K562 (cell line): Measurements from ENCODE around the gene STT3B. TPM values are rescaled to one million over a fixed set of nuclear protein-coding genes. Genes with fewer than 3 reads are reported as not detected.

ENCODE experiments used
- CBX8 ChIP-seq: fragments of 200-600 bp; sonication (generic); IDR thresholded peaks from 2 replicates; pipeline ENCODE4 v1.6.1; 2012; ENCODE audit warnings: borderline replicate concordance, mixed run types, low read depth, mild to moderate bottlenecking, moderate library complexity, mixed read lengths, low read length, control low read depth, inconsistent platforms; ENCODE audit not compliant: poor library complexity, severe bottlenecking; ENCODE audit errors: extremely low read depth
- CEBPB ChIP-seq: fragments of 450-650 bp; IDR thresholded peaks from 2 replicates; pipeline ENCODE4 v1.6.1; 2016; ENCODE audit warnings: missing genetic modification characterization, missing compliant biosample characterization
- CEBPG ChIP-seq, 3 experiments: fragments of 200-800 bp in 1 of 3; sonication (Bioruptor generic) in 1 of 3; sonication (generic) in 1 of 3; formaldehyde crosslinking in 1 of 3; IDR thresholded peaks in 2 of 3; conservative IDR thresholded peaks in 1 of 3; 2 replicates each; pipeline versions ENCODE4 v1.6.1 to v1.8.0; 2016 to 2022; ENCODE audit warnings: missing compliant biosample characterization in 2 of 3, missing genetic modification characterization in 2 of 3, mild to moderate bottlenecking in 1 of 3, missing genetic modification reagents in 1 of 3
- CHD2 ChIP-seq: IDR thresholded peaks from 2 replicates; pipeline ENCODE4 v1.6.1; 2011; ENCODE audit warnings: low read depth, low read length
- CSDE1 ChIP-seq, 2 experiments: fragments of 450-650 bp; IDR thresholded peaks; 2 replicates each; pipeline ENCODE4 v1.6.1; 2016; ENCODE audit warnings: mild to moderate bottlenecking in 1 of 2
- CTCF ChIP-seq, 3 experiments: IDR thresholded peaks in 2 of 3; conservative IDR thresholded peaks in 1 of 3; 2 replicates each; pipeline ENCODE4 v1.5.1; 2011 to 2012; ENCODE audit warnings: low read length in 3 of 3, mild to moderate bottlenecking in 3 of 3, control low read depth in 2 of 3, improper control_type of control experiment in 1 of 3, inconsistent platforms in 1 of 3, low read depth in 1 of 3, mixed read lengths in 1 of 3, moderate library complexity in 1 of 3; ENCODE audit not compliant: insufficient read depth in 2 of 3
- DNMT1 ChIP-seq: fragments of 450-650 bp; IDR thresholded peaks from 2 replicates; pipeline ENCODE4 v1.6.1; 2016; ENCODE audit warnings: antibody characterized with exemption, mild to moderate bottlenecking
- DPF2 ChIP-seq: fragments of 450-650 bp; IDR thresholded peaks from 2 replicates; pipeline ENCODE4 v1.6.1; 2016
- E4F1 ChIP-seq: fragments of 250-450 bp; sonication (Bioruptor Pico); IDR thresholded peaks from 2 replicates; pipeline ENCODE4 v1.5.0; 2021; ENCODE audit warnings: mild to moderate bottlenecking, borderline replicate concordance
- FOXA3 ChIP-seq, 2 experiments: fragments of 450-650 bp in 1 of 2; sonication (generic) in 1 of 2; formaldehyde crosslinking; IDR thresholded peaks in 1 of 2; conservative IDR thresholded peaks in 1 of 2; 2 replicates each; pipeline versions ENCODE4 v1.4.0 to v1.8.0; 2020 to 2022; ENCODE audit warnings: mild to moderate bottlenecking in 2 of 2, missing genetic modification reagents in 1 of 2
- HDAC2 ChIP-seq: fragments of 450-650 bp; IDR thresholded peaks from 2 replicates; pipeline ENCODE4 v1.6.1; 2016; ENCODE audit warnings: mild to moderate bottlenecking
- HMBOX1 ChIP-seq: sonication (generic); IDR thresholded peaks from 2 replicates; pipeline ENCODE4 v1.6.1; 2016
- KAT2B ChIP-seq: IDR thresholded peaks from one replicate; pipeline ENCODE4 v1.6.1; 2012; ENCODE audit warnings: low read depth, mild to moderate bottlenecking, control low read depth, inconsistent platforms, low read length, moderate library complexity
- MED1 ChIP-seq: sonication (generic); formaldehyde crosslinking; IDR thresholded peaks from 2 replicates; pipeline ENCODE4 v1.8.1; 2023; ENCODE audit warnings: missing genetic modification reagents, borderline replicate concordance
- MNT ChIP-seq, 2 experiments: fragments of 450-650 bp; conservative IDR thresholded peaks; 2 replicates each; pipeline ENCODE4 v1.6.1; 2017; ENCODE audit warnings: mild to moderate bottlenecking in 2 of 2, moderate library complexity in 2 of 2
- PTTG1 ChIP-seq: fragments of 450-650 bp; IDR thresholded peaks from 2 replicates; pipeline ENCODE4 v1.6.1; 2016; ENCODE audit warnings: low read depth, mild to moderate bottlenecking, missing genetic modification characterization, missing compliant biosample characterization
- SRF ChIP-seq, 2 experiments: fragments of 250-450, 450-650 bp in 1 of 2; sonication (Bioruptor Pico) in 1 of 2; sonication (generic) in 1 of 2; formaldehyde crosslinking; IDR thresholded peaks; 2 replicates each; pipeline versions ENCODE4 v1.5.0 to v1.5.1; 2020 to 2022; ENCODE audit warnings: mild to moderate bottlenecking in 1 of 2, missing genetic modification reagents in 1 of 2
- USF2 ChIP-seq: sonication (generic); formaldehyde crosslinking; IDR thresholded peaks from 2 replicates; pipeline ENCODE4 v1.5.0; 2020; ENCODE audit warnings: missing genetic modification reagents
- ZNF133 ChIP-seq: fragments of 250-450 bp; sonication (Bioruptor Pico); IDR thresholded peaks from 2 replicates; pipeline ENCODE4 v1.4.0; 2020; ENCODE audit warnings: mild to moderate bottlenecking
- ZNF780A ChIP-seq: fragments of 250-450 bp; sonication (Bioruptor Pico); IDR thresholded peaks from 2 replicates; pipeline ENCODE4 v1.5.0; 2021; ENCODE audit warnings: mild to moderate bottlenecking
- polyA plus RNA-seq, 8 experiments: library from polyadenylated mRNA; depleted of rRNA in 4 of 8; stranded (reverse) in 5 of 8; unstranded in 3 of 8; fragments of >200 nt; fragmentation: Nextera tagmentation in 2 of 8; fragmentation: Illumina TruSeq in 1 of 8; extraction: Ambion mirVana in 2 of 8; extraction: Trizol in 1 of 8; gene quantifications; 2 replicates each; pipeline versions ENCODE4 v1.2.1 to v1.2.3, GENCODE V29; 2011 to 2014; ENCODE audit warnings: inconsistent platforms in 1 of 8, missing spikeins in 1 of 8
- total RNA-seq, 7 experiments: library from RNA; depleted of rRNA in 6 of 7; stranded (reverse); fragments of >200 nt in 6 of 7; fragmentation: Illumina TruSeq in 2 of 7; extraction: Trizol in 2 of 7; gene quantifications; 2 replicates each; pipeline versions ENCODE4 v1.2.1 to v1.2.3, GENCODE V29; 2011 to 2021; ENCODE audit warnings: low replicate concordance in 1 of 7

The STT3B gene
- total and polyA plus RNA-seq, 9 of the 15 experiments (the other 6 are each of a cell fraction or from before 2014, with no cell fraction given) = 22.4 to 147 (median 100) TPM

- TF ChIP-seq E4F1 (CRISPR knock-in tag) (no peak), CHD2 (no peak), HDAC2 (0 out of 2 replicates have a peak, but pooled peaks have one; percentile 11), FOXA3 (CRISPR knock-in tag; conservative IDR thresholded peaks at IDR 0.05 in 1 of 2, IDR thresholded peaks at IDR 0.05 in 1 of 2) (peak in 1 of 2 experiments; percentile 38; a peak in 1 of 4 replicates), CBX8 (no peak), ZNF780A (no peak), CTCF (IDR thresholded peaks at IDR 0.05 in 2 of 3, conservative IDR thresholded peaks at IDR 0.05 in 1 of 3; ENCODE audit: insufficient read depth in 2 of 3, low read depth in 1 of 3, low read length in 3 of 3) (no peak), DNMT1 (no peak), CSDE1 (IDR thresholded peaks at IDR 0.05) (no peak), HMBOX1 (peak; percentile 93), PTTG1 (tag) (no peak), KAT2B (no peak), CEBPB (peak; percentile 60), CEBPG (CRISPR knock-in tag; IDR thresholded peaks at IDR 0.05) (no peak; the same call in 1 of the 2 replicates), CEBPG (tag; conservative IDR thresholded peaks at IDR 0.05 in 1 of 2, IDR thresholded peaks at IDR 0.05 in 1 of 2) (peak in 1 of 2 experiments; percentile 35; a peak in 1 of 4 replicates), MNT (conservative IDR thresholded peaks at IDR 0.05) (peak in 1 of 2 experiments; percentile 28; a peak in 1 of 4 replicates), DPF2 (peak; percentile 60; the same call in 1 of the 2 replicates), SRF (CRISPR knock-in tag; IDR thresholded peaks at IDR 0.05) (no peak), ZNF133 (0 out of 2 replicates have a peak, but pooled peaks have one; percentile 26), USF2 (no peak), MED1 (CRISPR knock-in tag) (no peak)
Observed at GRCh38 chr3:31534065-31534425, 1.3 kb downstream of the STT3B start (continued).
